Measurements from ENCODE around the gene PDGFRB.

GRCh38 chr5:150155258-150156026 is at the start of gene PDGFRB:
- TF ChIP-seq, protein P1, sequence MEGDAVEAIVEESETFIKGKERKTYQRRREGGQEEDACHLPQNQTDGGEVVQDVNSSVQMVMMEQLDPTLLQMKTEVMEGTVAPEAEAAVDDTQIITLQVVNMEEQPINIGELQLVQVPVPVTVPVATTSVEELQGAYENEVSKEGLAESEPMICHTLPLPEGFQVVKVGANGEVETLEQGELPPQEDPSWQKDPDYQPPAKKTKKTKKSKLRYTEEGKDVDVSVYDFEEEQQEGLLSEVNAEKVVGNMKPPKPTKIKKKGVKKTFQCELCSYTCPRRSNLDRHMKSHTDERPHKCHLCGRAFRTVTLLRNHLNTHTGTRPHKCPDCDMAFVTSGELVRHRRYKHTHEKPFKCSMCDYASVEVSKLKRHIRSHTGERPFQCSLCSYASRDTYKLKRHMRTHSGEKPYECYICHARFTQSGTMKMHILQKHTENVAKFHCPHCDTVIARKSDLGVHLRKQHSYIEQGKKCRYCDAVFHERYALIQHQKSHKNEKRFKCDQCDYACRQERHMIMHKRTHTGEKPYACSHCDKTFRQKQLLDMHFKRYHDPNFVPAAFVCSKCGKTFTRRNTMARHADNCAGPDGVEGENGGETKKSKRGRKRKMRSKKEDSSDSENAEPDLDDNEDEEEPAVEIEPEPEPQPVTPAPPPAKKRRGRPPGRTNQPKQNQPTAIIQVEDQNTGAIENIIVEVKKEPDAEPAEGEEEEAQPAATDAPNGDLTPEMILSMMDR (conservative IDR thresholded peaks at IDR 0.05 in 1 of 2, IDR thresholded peaks at IDR 0.05 in 1 of 2; ENCODE audit: low read depth in 1 of 2, low read length in 2 of 2) = peak; percentile 13 to 17
- no peak for TF ChIP-seq EZH2 (IDR thresholded peaks at IDR 0.05; ENCODE audit: low read length, missing control alignments)

Measured in fibroblast of lung (primary cell).